Renal cortical epithelial cell (primary cell): Measurements from ENCODE around the gene MGLL. TPM values are rescaled to one million over a fixed set of nuclear protein-coding genes. Genes with fewer than 3 reads are reported as not detected.

Experiments used
- DNase-seq: peaks from one replicate; pipeline ENCODE4 v3.0.0-alpha.2; 2011; ENCODE audit warnings: low read depth
- total RNA-seq: library from RNA; depleted of rRNA; stranded (reverse); fragments of >200 nt; gene quantifications from 2 replicates; pipeline ENCODE4 v1.2.3, GENCODE V29; 2014

The MGLL gene
- total RNA-seq, 1 donor from 2014 or later: 155 TPM

DNA sequence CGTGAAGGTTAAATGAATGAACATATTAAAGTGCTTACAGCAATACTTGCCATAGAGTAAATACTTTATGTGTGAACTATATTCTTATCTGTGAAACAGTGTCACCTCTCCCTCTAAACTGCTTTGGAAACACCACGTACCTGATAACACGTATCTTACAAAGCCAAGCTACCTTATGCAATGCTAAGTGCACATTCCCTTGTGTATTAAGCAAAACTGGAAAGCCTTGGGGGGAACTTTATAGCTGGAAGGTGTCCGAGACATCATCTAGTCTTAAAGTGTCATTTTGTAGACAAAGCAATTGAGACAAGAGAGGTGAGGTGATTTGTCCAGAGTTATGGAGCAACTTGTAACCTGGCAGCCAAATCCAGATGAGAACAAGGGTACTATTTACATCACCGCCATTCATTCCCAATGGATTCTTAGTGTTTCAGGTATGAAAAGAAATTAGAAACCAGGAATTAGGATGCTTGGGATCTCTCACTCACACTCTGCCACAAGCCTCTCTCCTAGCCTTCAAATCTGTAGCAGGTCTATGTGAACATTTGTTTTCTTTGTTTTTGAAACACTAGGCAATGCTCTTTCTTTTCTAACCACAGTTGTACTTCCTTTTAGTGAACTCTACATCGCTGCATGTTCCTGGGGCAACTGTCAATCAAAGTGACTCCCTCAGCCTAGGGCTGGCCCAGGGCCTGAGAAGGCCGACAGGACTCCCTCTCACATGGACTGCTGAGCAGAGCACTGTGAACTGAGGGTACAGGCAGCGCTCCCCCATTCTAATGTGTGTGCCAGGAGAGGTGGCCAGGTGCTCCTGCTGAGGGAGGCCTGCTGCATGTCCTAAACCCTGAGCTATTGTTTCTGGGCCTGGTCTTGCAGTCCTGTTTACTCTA, 13.9 kb upstream of the MGLL start:
- no peak for DNase-seq

DNA sequence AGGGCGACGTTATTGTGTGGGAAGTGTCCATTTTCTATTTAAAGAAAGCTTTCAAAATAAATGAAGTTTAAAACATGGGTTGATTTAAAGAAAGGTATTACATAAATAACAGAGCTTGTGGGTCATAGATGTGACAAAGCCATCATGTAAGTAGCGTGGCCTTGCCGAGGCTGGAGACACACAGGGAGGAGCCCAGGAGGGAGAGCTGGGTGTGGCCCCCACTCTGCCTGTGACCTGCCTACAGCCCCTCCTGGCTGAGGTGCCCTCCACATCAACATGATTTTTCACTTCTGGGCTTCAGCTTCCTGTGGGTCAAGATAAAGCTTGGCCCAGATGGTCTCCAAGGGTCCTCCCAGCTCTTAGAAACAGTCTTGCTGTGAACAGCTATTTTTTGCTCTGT, 12.5 kb upstream of the MGLL start:
- DNase-seq: no peak

DNA sequence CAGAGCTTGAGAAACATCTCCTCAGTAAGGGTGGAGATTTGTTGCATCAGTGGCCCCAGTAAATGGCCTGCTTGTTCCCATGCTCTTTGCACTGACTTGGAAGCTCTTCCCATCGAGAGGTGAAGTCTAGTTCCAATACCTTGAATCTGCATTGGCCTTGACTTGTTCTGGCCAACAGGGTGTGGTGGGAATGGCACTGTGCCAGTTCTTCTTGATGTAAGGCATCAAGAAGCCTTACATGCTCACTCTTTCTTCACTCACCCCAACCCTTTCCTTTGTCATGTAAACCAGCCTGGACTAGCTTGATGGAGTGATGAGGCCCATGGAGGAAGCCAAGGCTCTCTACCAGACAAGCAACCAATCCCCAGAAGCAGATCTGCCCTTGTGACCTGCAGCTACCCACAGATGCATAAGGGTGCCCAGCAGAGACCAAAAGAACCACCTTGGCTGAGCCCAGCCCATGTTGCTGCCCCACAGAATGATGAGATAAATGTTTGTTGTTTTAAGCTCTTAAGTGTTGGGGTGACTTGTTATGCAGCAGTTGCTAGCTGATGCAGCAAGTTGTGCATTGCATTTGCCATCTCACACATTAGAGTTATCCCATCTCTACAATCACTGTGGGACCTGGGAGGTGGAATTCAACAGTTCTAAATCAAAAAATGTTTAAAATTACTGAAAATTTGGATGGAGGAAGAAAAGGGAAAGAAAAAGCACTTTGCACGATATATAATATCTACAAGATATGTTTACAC, 11.1 kb upstream of the MGLL start:
- DNase-seq: no peak

DNA sequence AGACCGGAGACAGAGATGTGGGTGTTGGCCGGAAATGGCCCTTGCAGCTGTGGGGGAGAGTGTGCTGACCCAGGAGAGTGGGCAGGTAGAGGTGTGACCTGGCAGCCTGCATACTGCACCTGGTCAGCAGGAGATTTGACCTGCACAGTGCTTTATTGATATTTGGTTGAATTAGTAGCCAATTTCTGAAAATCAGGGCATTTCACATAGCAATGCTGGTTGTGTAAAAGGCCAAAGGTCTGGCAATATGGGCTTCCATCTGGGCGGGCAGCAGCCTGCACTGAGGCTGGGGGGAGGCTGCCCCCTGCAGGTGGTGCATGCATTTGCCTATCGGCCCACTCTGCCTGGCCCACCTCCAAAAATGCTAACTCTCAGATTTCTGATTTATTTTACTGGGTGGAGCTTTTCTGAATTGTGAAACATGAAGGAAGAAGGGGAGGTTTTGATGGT, 9.4 kb upstream of the MGLL start:
- no peak for DNase-seq

GRCh38 chr3:127829537-127829936, 7.2 kb upstream of the MGLL start:
- peak; percentile 48 for DNase-seq

- DNase-seq: no peak
Observed at GRCh38 chr3:127827808-127828207, 5.5 kb upstream of the MGLL start.

- DNase-seq: no peak
Observed at GRCh38 chr3:127825756-127826155, 3.4 kb upstream of the MGLL start.

- DNase-seq: no peak
Observed at GRCh38 chr3:127824151-127824825, 2.0 kb upstream of the MGLL start.

- DNase-seq: no peak
Observed at GRCh38 chr3:127823426-127823857, 1.1 kb upstream of the MGLL start.

DNA sequence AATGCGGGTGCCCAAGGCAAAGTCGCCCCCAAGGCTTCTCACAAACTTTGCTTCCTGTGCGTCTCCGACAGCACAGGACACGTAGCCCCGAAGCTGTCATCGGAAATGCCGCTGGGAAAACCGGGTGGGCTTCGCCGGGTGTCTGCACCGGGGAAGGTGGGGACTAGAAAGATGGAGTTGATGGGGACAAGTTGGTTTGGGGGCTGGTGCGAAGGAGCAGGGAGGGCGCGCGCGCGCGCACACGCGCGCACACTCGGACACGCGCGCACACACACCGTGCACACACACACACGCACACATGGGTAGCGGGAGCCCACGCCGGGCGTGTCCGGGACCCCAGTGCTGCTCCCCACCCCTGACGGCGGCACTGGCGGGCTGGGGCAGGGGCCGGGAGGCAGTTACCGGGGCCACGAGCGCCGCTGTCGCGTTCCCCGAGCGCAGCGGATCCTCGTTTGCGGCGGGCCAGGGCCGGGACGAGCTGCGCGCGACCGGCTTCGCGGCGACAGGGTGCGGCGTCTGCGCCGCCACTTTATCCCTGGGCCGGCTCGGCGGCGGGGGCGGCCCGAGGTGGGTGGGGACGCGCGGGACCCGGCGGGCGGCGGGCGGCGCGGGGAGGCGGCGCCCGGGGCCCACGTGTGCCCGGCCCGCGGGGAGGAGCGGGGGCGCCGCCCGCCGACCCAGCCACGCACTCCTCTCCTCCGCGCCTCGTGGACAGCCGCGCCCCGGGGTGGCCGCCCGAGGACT, 539 bp upstream of the MGLL start:
- DNase-seq: no peak

- DNase-seq: no peak
Observed at GRCh38 chr3:127821394-127821793, 921 bp downstream of the MGLL start.

- peak; percentile 92 for DNase-seq
Observed at GRCh38 chr3:127820826-127821313, 1.4 kb downstream of the MGLL start.

GRCh38 chr3:127820221-127820825, 2.0 kb downstream of the MGLL start:
- DNase-seq: peak; percentile 99

DNA sequence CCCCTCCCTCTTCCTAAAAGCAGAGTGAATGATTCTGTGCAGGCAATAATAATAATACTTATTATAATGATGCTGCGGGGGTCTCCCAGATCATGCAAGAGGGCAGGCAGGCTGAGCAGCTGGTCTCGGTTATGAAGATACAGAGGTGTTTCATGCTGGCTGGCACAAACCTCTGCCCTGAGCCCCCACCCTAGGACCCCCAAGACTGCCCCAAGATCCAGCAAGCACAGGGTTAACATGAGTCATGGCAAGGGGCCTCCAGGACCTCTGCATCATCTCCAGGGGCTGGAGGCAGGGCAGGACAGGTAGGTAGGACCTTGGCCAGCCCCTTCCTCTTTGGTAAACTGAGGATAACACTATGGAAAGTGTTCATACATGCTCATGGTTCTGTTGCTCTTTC, 2.7 kb downstream of the MGLL start:
- DNase-seq: no peak

GRCh38 chr3:127819086-127819485, 3.2 kb downstream of the MGLL start:
- DNase-seq: no peak

- peak; percentile 97 for DNase-seq
Observed at GRCh38 chr3:127817406-127817841, 4.9 kb downstream of the MGLL start.

DNA sequence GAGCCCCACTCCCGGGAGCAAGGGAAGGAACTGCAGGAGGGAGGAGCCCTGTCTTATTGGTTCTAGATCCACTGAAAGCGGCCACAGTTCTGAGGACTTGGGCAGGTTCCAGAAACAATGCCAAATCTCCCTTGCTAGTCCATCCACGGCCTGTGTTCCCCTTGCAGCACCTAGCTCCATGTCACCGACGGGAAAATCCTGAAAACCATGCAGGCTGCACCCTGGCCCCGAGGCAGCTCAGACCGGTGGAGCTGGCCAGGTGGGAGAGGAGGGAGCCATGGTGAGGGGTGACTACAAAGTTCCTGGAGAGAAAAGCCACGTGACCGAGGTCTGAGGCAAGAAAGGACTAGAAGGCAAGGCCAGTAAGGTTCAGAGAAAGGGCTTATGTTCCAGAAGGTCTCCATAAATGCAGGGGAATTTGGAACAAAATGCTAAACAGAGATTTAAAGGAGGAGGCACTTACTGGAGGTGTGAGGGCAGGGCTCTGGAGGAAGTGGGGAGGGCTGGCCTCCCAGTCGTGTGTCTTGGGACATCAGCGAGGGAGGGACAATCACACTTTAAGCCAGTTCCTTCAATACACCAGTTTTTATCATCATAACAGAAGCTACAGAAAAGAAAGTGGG, 5.4 kb downstream of the MGLL start:
- peak; percentile 51 for DNase-seq

DNA sequence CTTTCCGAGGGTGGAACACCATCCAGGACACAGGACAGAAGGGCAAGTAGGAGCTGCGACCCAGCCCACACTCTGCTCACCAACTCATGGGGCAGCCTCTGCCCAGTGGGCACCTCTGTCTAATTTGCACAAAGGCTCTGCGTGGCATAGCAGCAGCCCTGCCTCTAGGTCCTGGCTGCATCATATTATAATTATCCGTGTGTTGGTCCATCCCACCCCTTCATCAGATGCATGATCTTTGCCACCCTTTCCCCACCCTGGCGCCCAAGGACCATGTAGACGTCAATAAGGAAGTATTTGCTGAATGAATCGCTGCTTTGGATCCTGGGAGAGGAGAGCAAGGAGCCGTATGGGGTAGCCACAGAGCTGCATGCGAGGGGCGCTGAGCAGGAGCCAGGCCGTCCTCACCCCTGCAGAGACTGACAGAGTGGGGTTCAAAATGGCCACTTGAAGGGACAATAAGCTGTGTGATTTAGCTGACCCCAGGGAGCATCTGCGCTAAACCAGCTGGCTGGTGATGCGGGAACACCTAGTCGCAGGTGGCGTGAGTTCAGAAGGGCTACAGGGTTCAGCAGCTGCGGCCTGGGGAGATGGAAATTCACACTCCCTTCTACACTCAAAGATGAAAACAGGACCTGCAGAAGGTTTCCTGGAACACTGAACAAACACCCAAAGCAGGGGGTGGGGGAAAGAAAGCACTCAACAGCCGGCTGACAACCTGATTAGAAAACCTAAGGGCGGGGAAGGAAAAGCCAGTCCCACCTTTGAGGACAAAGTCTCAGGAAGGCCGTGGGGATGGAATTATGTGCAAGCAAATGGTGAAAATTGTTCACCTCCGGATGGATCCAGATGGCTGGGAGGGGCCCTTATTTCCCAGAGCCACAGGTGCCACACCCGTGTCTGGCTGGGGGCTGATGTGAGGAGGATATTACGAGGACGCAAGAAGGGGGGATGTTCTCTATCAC, 6.4 kb downstream of the MGLL start:
- no peak for DNase-seq

DNA sequence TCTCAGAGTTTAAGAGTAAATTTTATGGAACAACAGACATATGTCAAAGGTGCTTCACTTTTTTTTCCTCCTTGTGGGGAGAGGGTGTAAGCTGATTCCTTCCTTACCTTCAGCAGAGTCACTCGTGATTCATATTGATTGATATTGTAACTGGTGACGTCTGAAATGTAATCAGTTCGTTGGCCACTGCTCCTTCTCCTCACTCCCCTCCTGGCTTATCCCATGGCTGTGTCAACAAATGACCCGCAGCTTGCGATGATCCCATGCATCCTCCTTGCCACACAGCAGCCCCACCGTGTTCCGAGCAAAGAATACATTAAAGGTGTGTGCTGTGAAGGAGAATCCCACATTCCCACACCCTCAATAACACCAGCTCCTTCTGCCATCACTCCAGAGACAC, 7.3 kb downstream of the MGLL start:
- DNase-seq: no peak
